Right atrium auricular region (tissue), 2 donors: Measurements from ENCODE around the gene CASP8. TPM values are rescaled to one million over a fixed set of nuclear protein-coding genes. Genes with fewer than 3 reads are reported as not detected.

Experiments used
- DNase-seq: peaks from one replicate; pipeline ENCODE4 v3.0.0-alpha.2; 2019; ENCODE audit warnings: low spot score
- H3K27ac ChIP-seq, 2 donors: fragments of 200-600 bp; sonication (generic); 1 replicate in 1 of 2; 2 replicates in 1 of 2; pipeline ENCODE4 v1.5.1; 2016 to 2019
- H3K27me3 ChIP-seq, 2 donors: fragments of 200-600 bp; sonication (generic); one replicate each; pipeline versions ENCODE4 v1.5.1 to v1.6.0; 2017 to 2019
- H3K36me3 ChIP-seq: fragments of 200-600 bp; sonication (generic); one replicate; pipeline ENCODE4 v1.5.1; 2016
- H3K4me1 ChIP-seq, 2 donors: fragments of 200-600 bp; sonication (generic); one replicate each; pipeline versions ENCODE4 v1.5.1 to v1.6.0; 2017 to 2019
- H3K4me3 ChIP-seq, 2 donors: fragments of 200-600 bp; sonication (generic); 1 replicate in 1 of 2; 2 replicates in 1 of 2; pipeline ENCODE4 v1.5.1; 2017 to 2019; ENCODE audit warnings: mild to moderate bottlenecking in 1 of 2, moderate library complexity in 1 of 2
- H3K9me3 ChIP-seq, 2 donors: fragments of 200-600 bp; sonication (generic); one replicate each; pipeline ENCODE4 v1.5.1; 2019
- CTCF ChIP-seq, 2 donors: fragments of 200-600 bp; sonication (generic); IDR thresholded peaks; one replicate each; pipeline ENCODE4 v1.5.1; 2019; ENCODE audit warnings: antibody characterized with exemption in 2 of 2
- total RNA-seq, 2 donors: library from RNA; depleted of rRNA; stranded (reverse); fragments of >200 nt; gene quantifications; one replicate each; pipeline ENCODE4 v1.1.0, GENCODE V29; 2016

The CASP8 gene
- total RNA-seq, 2 donors from 2014 or later = 3.5 to 5.1 TPM

- Histone ChIP-seq H3K27ac (no peak overlapping the region), H3K27me3 (no peaks in the 10 kb centered on the region), H3K9me3 (no peaks in the 10 kb centered on the region), H3K4me1 (no peaks in the 10 kb centered on the region), H3K4me3 (no peak overlapping the region), H3K36me3 (peaks cover 9% of the 10 kb centered on the region)
- DNase-seq = no peak
- TF ChIP-seq CTCF (IDR thresholded peaks at IDR 0.05) = no peak
These were observed 9.4 kb downstream of the CASP8 start for GRCh38 chr2:201269764-201270163.

- H3K36me3 ChIP-seq = peaks cover 16% of the 10 kb centered on the region
- H3K27me3 ChIP-seq = no peaks in the 10 kb centered on the region
- DNase-seq = no peak
- no peaks in the 10 kb centered on the region for H3K9me3 ChIP-seq
- no peak overlapping the region for H3K4me3 ChIP-seq
- H3K4me1 ChIP-seq = no peaks in the 10 kb centered on the region
- TF ChIP-seq CTCF (IDR thresholded peaks at IDR 0.05) = no peak
- H3K27ac ChIP-seq = no peak overlapping the region
These were observed 10.1 kb downstream of the CASP8 start for GRCh38 chr2:201270293-201271001.

GRCh38 chr2:201271917-201272316 is 11.6 kb downstream of the CASP8 start:
- no peak for TF ChIP-seq CTCF (IDR thresholded peaks at IDR 0.05)
- Histone ChIP-seq H3K27ac (no peak overlapping the region), H3K36me3 (peaks cover 28% of the 10 kb centered on the region)

GRCh38 chr2:201273330-201273983 is 13.1 kb downstream of the CASP8 start:
- Histone ChIP-seq H3K4me3 (no peak overlapping the region), H3K36me3 (peaks cover 28% of the 10 kb centered on the region), H3K9me3 (no peaks in the 10 kb centered on the region), H3K27ac (no peak overlapping the region), H3K4me1 (no peaks in the 10 kb centered on the region), H3K27me3 (no peaks in the 10 kb centered on the region)
- TF ChIP-seq CTCF (IDR thresholded peaks at IDR 0.05) = no peak
- no peak for DNase-seq

More at GRCh38 chr2:201271917-201272316, 11.6 kb downstream of the CASP8 start:
- Histone ChIP-seq H3K9me3 (no peaks in the 10 kb centered on the region), H3K4me3 (no peak overlapping the region), H3K4me1 (no peaks in the 10 kb centered on the region), H3K27me3 (no peaks in the 10 kb centered on the region)
- no peak for DNase-seq

GRCh38 chr2:201275069-201275468 is 14.7 kb downstream of the CASP8 start:
- no peak for DNase-seq
- H3K27ac ChIP-seq = no peak overlapping the region
- no peaks in the 10 kb centered on the region for H3K9me3 ChIP-seq
- H3K27me3 ChIP-seq = no peaks in the 10 kb centered on the region
- no peak overlapping the region for H3K4me3 ChIP-seq
- TF ChIP-seq CTCF (IDR thresholded peaks at IDR 0.05) = no peak
- H3K4me1 ChIP-seq = no peaks in the 10 kb centered on the region
- H3K36me3 ChIP-seq = peaks cover 28% of the 10 kb centered on the region
